Kidney (tissue), 14 donors: ENCODE measurements around the gene TNRC6A. TPM values are rescaled to one million over a fixed set of nuclear protein-coding genes. Genes with fewer than 3 reads are reported as not detected.
"Not testable (repeated sequence)": the region's sequence is repeated elsewhere in the genome, so short reads cannot be mapped to it uniquely, and the experiment has no call there.

ENCODE experiments used
- DNase-seq, 5 donors: peaks; one replicate each; pipeline ENCODE4 v3.0.0-alpha.2; 2013 to 2020
- FAIRE-seq: peaks from 2 replicates; lab custom pipeline; 2012; peaks lifted over from hg19 to GRCh38; lab: Jason Lieb, UNC
- H3K27ac ChIP-seq, 2 donors: one replicate each; pipeline ENCODE4 v1.7.0; 2013; ENCODE audit warnings: low read depth in 2 of 2, low read length in 2 of 2, inconsistent platforms in 1 of 2
- H3K27me3 ChIP-seq: one replicate; pipeline ENCODE4 v1.7.1; 2013; ENCODE audit warnings: low read length, inconsistent platforms; ENCODE audit not compliant: control insufficient read depth, insufficient read depth
- H3K36me3 ChIP-seq, 3 donors: one replicate each; pipeline versions ENCODE4 v1.7.0 to v1.7.1; 2013; ENCODE audit warnings: low read length in 3 of 3, control low read depth in 1 of 3, inconsistent platforms in 1 of 3; ENCODE audit not compliant: insufficient read depth in 3 of 3, control insufficient read depth in 2 of 3
- H3K4me1 ChIP-seq, 3 donors: one replicate each; pipeline versions ENCODE4 v1.7.0 to v1.7.1; 2013; ENCODE audit warnings: low read length in 3 of 3, inconsistent platforms in 1 of 3, low read depth in 1 of 3; ENCODE audit not compliant: control insufficient read depth in 2 of 3, insufficient read depth in 2 of 3
- H3K4me3 ChIP-seq, 3 donors: one replicate each; pipeline versions ENCODE4 v1.7.0 to v1.8.1; 2013; ENCODE audit warnings: low read length in 3 of 3, control low read depth in 1 of 3, inconsistent platforms in 1 of 3
- H3K9ac ChIP-seq, 3 donors: one replicate each; pipeline versions ENCODE4 v1.7.0 to v1.7.1; 2013; ENCODE audit warnings: low read length in 3 of 3, control low read depth in 1 of 3, inconsistent platforms in 1 of 3
- H3K9me3 ChIP-seq, 3 donors: one replicate each; pipeline versions ENCODE4 v1.7.0 to v1.7.1; 2013; ENCODE audit warnings: low read length in 3 of 3, control low read depth in 1 of 3, inconsistent platforms in 1 of 3; ENCODE audit not compliant: control insufficient read depth in 2 of 3, insufficient read depth in 1 of 3
- CTCF ChIP-seq: IDR thresholded peaks from 3 replicates; pipeline ENCODE4 v1.5.1; 2012; ENCODE audit warnings: mild to moderate bottlenecking, moderate library complexity, borderline replicate concordance; ENCODE audit not compliant: insufficient read depth; ENCODE audit errors: extremely low read depth
- intact Hi-C: fragments of 100-400 bp; cut with DNase I; formaldehyde crosslinking; loops from one replicate; pipeline ENCODE4 v1.11.1; 2022
- polyA plus RNA-seq: library from polyadenylated mRNA; stranded (reverse); fragments of 350-450 nt; fragmentation: Illumina TruSeq; extraction: RNeasy Lipid Tissue Mini Kit (QIAGEN cat#74804); gene quantifications from one replicate; pipeline ENCODE4 v1.2.3, GENCODE V29; 2014; ENCODE audit warnings: low read depth, low replicate concordance; ENCODE audit not compliant: insufficient read depth
- total RNA-seq: library from RNA; stranded (reverse); fragmentation: NEBNext Ultra II Directional; extraction: Animal tissue kit (Norgen Biotek cat#: 25700); gene quantifications from one replicate; pipeline ENCODE4 v1.2.1, GENCODE V29; 2021
- donor health status: control.
- donor health status: control.
- donor health status: control.
- donor health status: control.
- donor health status: control.
- donor health status: DM: yes; HTN: yes; CAD: no.
- donor health status: Normal renal cell carcinoma (clear cell type).

Gene TNRC6A
- total and polyA plus RNA-seq, 2 donors from 2014 or later = 8.0 to 61.9 TPM

- FAIRE-seq (no peak), DNase-seq (no peak)
- peaks cover 4 to 63% (median 31%) of the 10 kb centered on the region in 3 donors for H3K4me1 ChIP-seq
- H3K9me3 ChIP-seq = no peaks in the 10 kb centered on the region
- no peaks in the 10 kb centered on the region for H3K27me3 ChIP-seq
- H3K36me3 ChIP-seq = peaks cover 0 to 2% (median 0%) of the 10 kb centered on the region in 3 donors
- H3K9ac ChIP-seq = peak overlapping the region in 1 of 3 donors; percentile 28
- peak overlapping the region; percentile 30 to 59 for H3K27ac ChIP-seq
- TF ChIP-seq CTCF = no peak
- intact Hi-C loops = no loop called here
- peak overlapping the region in 2 of 3 donors; percentile 2 to 18 for H3K4me3 ChIP-seq
These were observed 8.6 kb downstream of the TNRC6A start for GRCh38 chr16:24737916-24738594.

GRCh38 chr16:24738895-24739294 lies 9.4 kb downstream of the TNRC6A start:
- Histone ChIP-seq H3K4me1 (peaks cover 4 to 56% (median 29%) of the 10 kb centered on the region in 3 donors), H3K9me3 (no peaks in the 10 kb centered on the region), H3K4me3 (no peak overlapping the region), H3K9ac (no peak overlapping the region), H3K27ac (peak overlapping the region in 1 of 2 donors; percentile 40), H3K27me3 (no peaks in the 10 kb centered on the region), H3K36me3 (peaks cover 0 to 2% (median 0%) of the 10 kb centered on the region in 3 donors)
- DNase-seq = no peak
- no peak for TF ChIP-seq CTCF
- intact Hi-C loops = no loop called here
- FAIRE-seq = no peak

GRCh38 chr16:24741862-24742261 lies 12.4 kb downstream of the TNRC6A start:
- no peak for DNase-seq
- Histone ChIP-seq H3K36me3 (peaks cover 0 to 2% (median 0%) of the 10 kb centered on the region in 3 donors), H3K4me1 (peaks cover 3 to 55% (median 35%) of the 10 kb centered on the region in 3 donors), H3K4me3 (no peak overlapping the region), H3K27me3 (no peaks in the 10 kb centered on the region), H3K9ac (no peak overlapping the region), H3K9me3 (no peaks in the 10 kb centered on the region), H3K27ac (no peak overlapping the region)
- no peak for TF ChIP-seq CTCF
- intact Hi-C loops = no loop called here
- no peak for FAIRE-seq

GRCh38 chr16:24742610-24743009 lies 13.2 kb downstream of the TNRC6A start:
- H3K9me3 ChIP-seq, intact Hi-C loops, H3K9ac ChIP-seq, FAIRE-seq, H3K4me3 ChIP-seq, H3K27ac ChIP-seq, DNase-seq, H3K36me3 ChIP-seq, H3K27me3 ChIP-seq: not testable (repeated sequence)
- peaks cover 0 to 56% (median 41%) of the 10 kb centered on the region in 3 donors for H3K4me1 ChIP-seq
